Measurements from ENCODE around the gene COPS8. TPM values are rescaled to one million over a fixed set of nuclear protein-coding genes. Genes with fewer than 3 reads are reported as not detected.

Gene COPS8
- total and polyA plus RNA-seq, 2 of the 4 experiments (the other 2 are of a cell fraction): 47.0 to 64.9 TPM

DNA sequence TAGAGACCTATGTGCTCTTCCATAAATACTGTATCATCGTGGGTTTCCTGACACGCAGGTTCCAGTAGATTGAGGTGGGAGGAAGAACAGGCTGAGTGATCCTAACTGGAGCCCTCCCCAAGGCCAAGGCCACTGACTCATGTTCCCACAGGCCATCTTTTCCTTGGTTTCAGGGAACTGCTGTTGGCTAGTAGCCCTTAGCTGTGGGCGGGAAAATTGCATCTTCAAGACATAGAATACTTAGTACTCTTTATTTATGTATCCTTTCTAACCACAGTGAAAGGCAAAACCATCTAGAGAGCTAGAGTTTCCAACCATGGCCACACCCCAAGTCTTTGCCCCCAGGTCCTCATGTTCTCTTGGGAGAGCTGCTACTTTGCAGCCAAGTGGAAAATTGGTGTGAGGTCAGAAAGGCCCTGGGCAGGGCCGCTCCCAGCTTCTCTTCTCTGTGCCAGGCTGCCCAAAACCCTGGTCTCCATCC lies 55.9 kb downstream of the COPS8 start:
- WGBS, 2 experiments (ENCODE audit: extremely low coverage in 2 of 2, insufficient read length in 1 of 2): no CpG with 5 or more reads among the region's 4 CpGs
- dilution Hi-C loops (cut with HindIII; ENCODE audit: low sequenced_read_pairs, unreplicated experiment): no loop called here

More for the DNA sequence above, 55.9 kb downstream of the COPS8 start:
- H2AFZ ChIP-seq (replicated peaks; ENCODE audit: low read length, poor library complexity): peak overlapping the region; percentile 40
- intact Hi-C loops (cut with micrococcal nuclease): no loop called here
- no peak overlapping the region for H3K23ac ChIP-seq (ENCODE audit: low read depth, low read length)
- H3K4ac ChIP-seq (ENCODE audit: low read depth, low read length): peak overlapping the region; percentile 48
- no TSS peak for BruUV-seq (replicated peaks)
- POLR2A ChIA-PET (ENCODE audit: unreplicated experiment): no interaction called here
- 0 out of 4 replicates have a peak overlapping the region, but pooled peaks of 1 of the 2 experiments have one; percentile 9 for H4K8ac ChIP-seq (ENCODE audit: low read depth in 2 of 2, low read length in 2 of 2)
- no peak overlapping the region for H3K14ac ChIP-seq (replicated peaks; ENCODE audit: low read depth, low read length)
- no peak for TF ChIP-seq CEBPB (IDR thresholded peaks at IDR 0.05; ENCODE audit: low read depth, low read length)
- TF ChIP-seq MAZ (IDR thresholded peaks at IDR 0.05; ENCODE audit: borderline replicate concordance, low read depth, low read length): no peak
- no peak for TF ChIP-seq ELK1 (IDR thresholded peaks at IDR 0.05; ENCODE audit: borderline replicate concordance, low read depth, low read length)
- TF ChIP-seq RAD21 (IDR thresholded peaks at IDR 0.05; ENCODE audit: low read length): no peak
- no peak for TF ChIP-seq CHD1 (IDR thresholded peaks at IDR 0.05; ENCODE audit: low read depth, low read length)
- TF ChIP-seq POLR2A (IDR thresholded peaks at IDR 0.05; ENCODE audit: low read depth, low read length): no peak
- no peak for TF ChIP-seq MXI1 (IDR thresholded peaks at IDR 0.05; ENCODE audit: borderline replicate concordance, low read depth, low read length)
- TF ChIP-seq USF2 (IDR thresholded peaks at IDR 0.05; ENCODE audit: low read depth, low read length): no peak
- no peak for TF ChIP-seq SMC3 (IDR thresholded peaks at IDR 0.05; ENCODE audit: low read depth, low read length)
- TF ChIP-seq RCOR1 (IDR thresholded peaks at IDR 0.05; ENCODE audit: insufficient replicate concordance, low read length): no peak
- TF ChIP-seq MAFK (IDR thresholded peaks at IDR 0.05; ENCODE audit: low read depth, low read length): no peak
- no peak for TF ChIP-seq RFX5 (IDR thresholded peaks at IDR 0.05; ENCODE audit: low read depth, low read length)
- no peak for TF ChIP-seq BHLHE40 (IDR thresholded peaks at IDR 0.05; ENCODE audit: low read depth, low read length)
- TF ChIP-seq FOS (IDR thresholded peaks at IDR 0.05; ENCODE audit: low read depth, low read length): no peak
- TF ChIP-seq NFE2L2 (IDR thresholded peaks at IDR 0.05; ENCODE audit: low read depth, low read length): no peak
- TF ChIP-seq, protein P1, sequence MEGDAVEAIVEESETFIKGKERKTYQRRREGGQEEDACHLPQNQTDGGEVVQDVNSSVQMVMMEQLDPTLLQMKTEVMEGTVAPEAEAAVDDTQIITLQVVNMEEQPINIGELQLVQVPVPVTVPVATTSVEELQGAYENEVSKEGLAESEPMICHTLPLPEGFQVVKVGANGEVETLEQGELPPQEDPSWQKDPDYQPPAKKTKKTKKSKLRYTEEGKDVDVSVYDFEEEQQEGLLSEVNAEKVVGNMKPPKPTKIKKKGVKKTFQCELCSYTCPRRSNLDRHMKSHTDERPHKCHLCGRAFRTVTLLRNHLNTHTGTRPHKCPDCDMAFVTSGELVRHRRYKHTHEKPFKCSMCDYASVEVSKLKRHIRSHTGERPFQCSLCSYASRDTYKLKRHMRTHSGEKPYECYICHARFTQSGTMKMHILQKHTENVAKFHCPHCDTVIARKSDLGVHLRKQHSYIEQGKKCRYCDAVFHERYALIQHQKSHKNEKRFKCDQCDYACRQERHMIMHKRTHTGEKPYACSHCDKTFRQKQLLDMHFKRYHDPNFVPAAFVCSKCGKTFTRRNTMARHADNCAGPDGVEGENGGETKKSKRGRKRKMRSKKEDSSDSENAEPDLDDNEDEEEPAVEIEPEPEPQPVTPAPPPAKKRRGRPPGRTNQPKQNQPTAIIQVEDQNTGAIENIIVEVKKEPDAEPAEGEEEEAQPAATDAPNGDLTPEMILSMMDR (conservative IDR thresholded peaks at IDR 0.05; ENCODE audit: low read depth, low read length): no peak
- H3K27me3 ChIP-seq (ENCODE audit: control insufficient read depth, insufficient read depth, low read length): no peaks in the 10 kb centered on the region
- H4K91ac ChIP-seq (ENCODE audit: insufficient read depth, low read depth, low read length): no peak overlapping the region; the same call in 1 of the 2 replicates
- no peak overlapping the region for H4K5ac ChIP-seq (ENCODE audit: low read depth, low read length)
- H3K18ac ChIP-seq (ENCODE audit: low read depth, low read length): no peak overlapping the region
- no peak overlapping the region for H3K4me3 ChIP-seq (ENCODE audit: insufficient read depth, low read depth, low read length)
- H3K56ac ChIP-seq (ENCODE audit: extremely low read depth, insufficient read depth, low read length): no peak overlapping the region
- no peaks in the 10 kb centered on the region for H4K20me1 ChIP-seq (ENCODE audit: insufficient read depth, low read length)
- peak overlapping the region; percentile 74 for H2AK9ac ChIP-seq (replicated peaks; ENCODE audit: low read depth, low read length, poor library complexity)
- ATAC-seq (ENCODE audit: low read depth) (peak; percentile 48), DNase-seq (peak; percentile 92)
- CTCF ChIA-PET: no interaction called here
- H3K4me1 ChIP-seq (ENCODE audit: control insufficient read depth, insufficient read depth, low read length): peaks cover 4% of the 10 kb centered on the region
- no peak overlapping the region for H3K4me2 ChIP-seq (ENCODE audit: low read depth, low read length)
- peaks cover 5% of the 10 kb centered on the region for H3K9me1 ChIP-seq (ENCODE audit: insufficient read depth, low read length)
- peak overlapping the region; percentile 68; the same call in 1 of the 2 replicates for H2AK5ac ChIP-seq (ENCODE audit: low read depth, low read length)
- H2BK5ac ChIP-seq (ENCODE audit: low read depth, low read length, poor library complexity, severe bottlenecking): no peak overlapping the region
- H3K9me3 ChIP-seq (ENCODE audit: control insufficient read depth, insufficient read depth, low read length): peaks cover 3% of the 10 kb centered on the region; the same call in 1 of the 2 replicates
- no peak overlapping the region for H2BK15ac ChIP-seq (ENCODE audit: low read depth, low read length)
- no peak overlapping the region for H3K9ac ChIP-seq (ENCODE audit: low read depth, low read length)
- H2BK120ac ChIP-seq (ENCODE audit: low read depth, low read length): 0 out of 2 replicates have a peak overlapping the region, but pooled peaks have one; percentile 39
- no peaks in the 10 kb centered on the region for H3K36me3 ChIP-seq (ENCODE audit: control insufficient read depth, insufficient read depth, low read length)
- in situ Hi-C loops (cut with MboI; ENCODE audit: low sequenced_read_pairs): no loop called here
- no peak overlapping the region for H3K27ac ChIP-seq (ENCODE audit: insufficient read depth, low read length)
- no peak overlapping the region for H2BK20ac ChIP-seq (ENCODE audit: low read depth, low read length)
- H3K79me1 ChIP-seq (ENCODE audit: low read depth in 1 of 2, low read length in 2 of 2): no peaks in the 10 kb centered on the region
